ENCODE data around the gene GREM2.

Gene GREM2

DNA sequence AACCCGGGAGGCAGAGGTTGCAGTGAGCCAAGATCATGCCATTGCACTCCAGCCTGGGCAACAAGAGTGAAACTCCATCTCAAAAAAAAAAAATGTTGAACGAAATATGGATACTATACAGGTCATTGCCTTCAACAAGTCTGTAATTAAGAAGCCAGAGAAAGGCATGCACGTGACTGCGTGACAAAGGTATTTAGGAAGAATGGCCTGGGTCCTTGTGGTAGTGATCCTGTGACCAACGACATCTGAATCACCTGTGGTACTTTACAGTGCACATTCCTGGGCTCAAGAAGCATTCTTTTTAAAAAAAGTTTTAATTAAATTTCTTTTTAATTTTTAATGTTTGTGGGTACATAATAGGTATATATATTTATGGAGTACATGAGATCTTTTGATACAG, 115.0 kb downstream of the GREM2 start:
- H3K9me3 ChIP-seq (ENCODE audit: control insufficient read depth, low read length) = no peaks in the 10 kb centered on the region
- no peak overlapping the region for H2AFZ ChIP-seq
- H3K4me2 ChIP-seq (ENCODE audit: low read length) = no peak overlapping the region
- no peaks in the 10 kb centered on the region for H3K36me3 ChIP-seq (ENCODE audit: control insufficient read depth, insufficient read depth, low read length)
- H3K4me1 ChIP-seq = no peaks in the 10 kb centered on the region
- H3K27ac ChIP-seq = no peak overlapping the region
- TF ChIP-seq, protein P1, sequence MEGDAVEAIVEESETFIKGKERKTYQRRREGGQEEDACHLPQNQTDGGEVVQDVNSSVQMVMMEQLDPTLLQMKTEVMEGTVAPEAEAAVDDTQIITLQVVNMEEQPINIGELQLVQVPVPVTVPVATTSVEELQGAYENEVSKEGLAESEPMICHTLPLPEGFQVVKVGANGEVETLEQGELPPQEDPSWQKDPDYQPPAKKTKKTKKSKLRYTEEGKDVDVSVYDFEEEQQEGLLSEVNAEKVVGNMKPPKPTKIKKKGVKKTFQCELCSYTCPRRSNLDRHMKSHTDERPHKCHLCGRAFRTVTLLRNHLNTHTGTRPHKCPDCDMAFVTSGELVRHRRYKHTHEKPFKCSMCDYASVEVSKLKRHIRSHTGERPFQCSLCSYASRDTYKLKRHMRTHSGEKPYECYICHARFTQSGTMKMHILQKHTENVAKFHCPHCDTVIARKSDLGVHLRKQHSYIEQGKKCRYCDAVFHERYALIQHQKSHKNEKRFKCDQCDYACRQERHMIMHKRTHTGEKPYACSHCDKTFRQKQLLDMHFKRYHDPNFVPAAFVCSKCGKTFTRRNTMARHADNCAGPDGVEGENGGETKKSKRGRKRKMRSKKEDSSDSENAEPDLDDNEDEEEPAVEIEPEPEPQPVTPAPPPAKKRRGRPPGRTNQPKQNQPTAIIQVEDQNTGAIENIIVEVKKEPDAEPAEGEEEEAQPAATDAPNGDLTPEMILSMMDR (IDR thresholded peaks at IDR 0.05) = no peak
- H3K27me3 ChIP-seq (ENCODE audit: control insufficient read depth, insufficient read depth, low read length) = no peaks in the 10 kb centered on the region
- H3K79me2 ChIP-seq = no peaks in the 10 kb centered on the region
- no peak overlapping the region for H3K4me3 ChIP-seq (ENCODE audit: low read depth, low read length)
- H3K9ac ChIP-seq = no peak overlapping the region

- TF ChIP-seq, protein P1 (IDR thresholded peaks at IDR 0.05) = no peak
- no peaks in the 10 kb centered on the region for H3K9me3 ChIP-seq (ENCODE audit: control insufficient read depth, low read length)
- H3K36me3 ChIP-seq (ENCODE audit: control insufficient read depth, insufficient read depth, low read length) = no peaks in the 10 kb centered on the region
- no peak overlapping the region for H2AFZ ChIP-seq
- no peak overlapping the region for H3K27ac ChIP-seq
- H3K4me3 ChIP-seq (ENCODE audit: low read depth, low read length) = no peak overlapping the region
- no peaks in the 10 kb centered on the region for H3K27me3 ChIP-seq (ENCODE audit: control insufficient read depth, insufficient read depth, low read length)
- no peaks in the 10 kb centered on the region for H3K4me1 ChIP-seq
- H3K4me2 ChIP-seq (ENCODE audit: low read length) = no peak overlapping the region
- no peaks in the 10 kb centered on the region for H3K79me2 ChIP-seq
- no peak overlapping the region for H3K9ac ChIP-seq
These were observed 115.6 kb downstream of the GREM2 start for GRCh38 chr1:240496356-240496755.

DNA sequence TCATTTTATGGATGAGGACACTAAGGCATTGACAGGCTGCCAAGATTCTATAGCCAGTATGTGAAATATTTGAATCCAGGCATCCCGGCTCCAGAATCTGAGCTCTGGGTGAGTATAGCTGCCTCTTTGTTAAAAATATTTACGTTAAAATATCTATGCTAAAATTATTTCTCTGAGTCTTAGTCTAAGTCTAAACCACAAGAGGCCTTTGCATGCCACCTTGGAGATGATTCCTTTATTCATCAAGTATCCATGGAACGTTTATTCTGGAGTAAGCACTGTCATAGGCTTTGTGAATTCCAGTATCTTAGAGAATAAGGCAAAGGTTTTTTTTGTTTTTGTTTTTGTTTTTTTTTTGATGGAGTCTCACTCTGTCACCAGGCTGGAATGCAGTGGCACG, 116.4 kb downstream of the GREM2 start:
- H3K27ac ChIP-seq = no peak overlapping the region
- TF ChIP-seq, protein P1 (IDR thresholded peaks at IDR 0.05) = no peak
- H3K4me2 ChIP-seq (ENCODE audit: low read length) = no peak overlapping the region
- H3K9me3 ChIP-seq (ENCODE audit: control insufficient read depth, low read length) = no peaks in the 10 kb centered on the region
- H3K4me3 ChIP-seq (ENCODE audit: low read depth, low read length) = no peak overlapping the region
- no peak overlapping the region for H3K9ac ChIP-seq
- no peaks in the 10 kb centered on the region for H3K27me3 ChIP-seq (ENCODE audit: control insufficient read depth, insufficient read depth, low read length)
- H3K4me1 ChIP-seq = no peaks in the 10 kb centered on the region
- H3K79me2 ChIP-seq = no peaks in the 10 kb centered on the region
- no peak overlapping the region for H2AFZ ChIP-seq
- no peaks in the 10 kb centered on the region for H3K36me3 ChIP-seq (ENCODE audit: control insufficient read depth, insufficient read depth, low read length)

GRCh38 chr1:240492832-240493440, 119.0 kb downstream of the GREM2 start:
- H3K27me3 ChIP-seq (ENCODE audit: control insufficient read depth, insufficient read depth, low read length) = no peaks in the 10 kb centered on the region
- TF ChIP-seq, protein P1 (IDR thresholded peaks at IDR 0.05) = no peak
- H3K4me1 ChIP-seq = no peaks in the 10 kb centered on the region
- no peak overlapping the region for H3K4me2 ChIP-seq (ENCODE audit: low read length)
- no peaks in the 10 kb centered on the region for H3K36me3 ChIP-seq (ENCODE audit: control insufficient read depth, insufficient read depth, low read length)
- H3K9ac ChIP-seq = no peak overlapping the region
- no peak overlapping the region for H2AFZ ChIP-seq
- H3K79me2 ChIP-seq = no peaks in the 10 kb centered on the region
- H3K27ac ChIP-seq = no peak overlapping the region
- H3K4me3 ChIP-seq (ENCODE audit: low read depth, low read length) = no peak overlapping the region
- no peaks in the 10 kb centered on the region for H3K9me3 ChIP-seq (ENCODE audit: control insufficient read depth, low read length)

- Histone ChIP-seq H3K9ac (no peak overlapping the region), H3K4me1 (peaks cover 3% of the 10 kb centered on the region), H3K79me2 (no peaks in the 10 kb centered on the region), H3K9me3 (ENCODE audit: control insufficient read depth, low read length) (no peaks in the 10 kb centered on the region), H3K36me3 (ENCODE audit: control insufficient read depth, insufficient read depth, low read length) (no peaks in the 10 kb centered on the region), H3K4me2 (ENCODE audit: low read length) (peak overlapping the region; percentile 24), H3K4me3 (ENCODE audit: low read depth, low read length) (no peak overlapping the region), H3K27ac (no peak overlapping the region), H3K27me3 (ENCODE audit: control insufficient read depth, insufficient read depth, low read length) (no peaks in the 10 kb centered on the region), H2AFZ (no peak overlapping the region)
- TF ChIP-seq, protein P1 (IDR thresholded peaks at IDR 0.05) = no peak
These were observed 120.2 kb downstream of the GREM2 start for GRCh38 chr1:240491796-240492195.

Measured in parathyroid adenoma (tissue), 2 donors.